ENCODE data around the gene JAK1.

JAK1 gene

DNA sequence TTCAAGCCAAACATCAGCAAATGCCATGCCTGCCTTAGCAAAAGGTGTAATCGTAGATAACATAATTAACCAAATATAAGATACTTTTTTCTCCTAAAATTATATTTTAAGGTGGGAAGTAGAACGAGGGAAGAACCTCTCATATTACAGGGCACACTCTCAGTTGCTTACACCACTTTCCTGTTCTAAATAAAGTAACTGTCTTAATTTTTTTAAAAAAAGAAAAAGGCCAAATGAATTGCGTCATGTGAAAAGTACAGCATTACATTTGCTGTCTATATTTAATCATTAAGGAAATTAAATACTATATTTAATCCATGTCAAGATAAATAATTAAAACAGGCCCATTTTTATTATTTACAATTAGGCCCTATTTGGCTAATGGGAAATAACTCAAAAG, 23.7 kb downstream of the JAK1 start:
- Mint-ChIP-seq H3K4me3 (no peak overlapping the region), H3K4me1 (peaks cover 26% of the 10 kb centered on the region), H3K27ac (no peak overlapping the region)

DNA sequence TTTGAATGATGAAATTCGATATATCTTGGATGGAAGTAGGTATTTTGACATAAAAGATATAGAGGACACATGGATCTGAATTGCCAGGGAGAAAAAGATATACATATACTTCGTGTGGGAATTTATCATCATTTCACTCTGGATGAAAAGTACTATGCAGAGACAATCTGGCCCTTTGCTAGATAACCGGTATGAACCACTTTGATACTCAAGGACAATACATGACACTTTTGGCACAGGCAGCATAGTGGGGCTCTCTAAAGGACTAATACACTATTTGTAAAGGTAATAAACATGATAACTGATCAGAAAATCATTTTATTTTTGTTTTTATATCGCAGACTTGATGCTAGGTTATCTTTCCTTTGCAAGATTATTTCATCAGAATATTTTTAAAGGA, 24.2 kb downstream of the JAK1 start:
- Mint-ChIP-seq H3K4me3 (no peak overlapping the region), H3K27ac (no peak overlapping the region), H3K27me3 (ENCODE audit: low read depth) (no peaks in the 10 kb centered on the region), H3K9me3 (no peaks in the 10 kb centered on the region), H3K36me3 (ENCODE audit: low read depth) (no peaks in the 10 kb centered on the region), H3K4me1 (peaks cover 24% of the 10 kb centered on the region)
- TF ChIP-seq, protein P1, sequence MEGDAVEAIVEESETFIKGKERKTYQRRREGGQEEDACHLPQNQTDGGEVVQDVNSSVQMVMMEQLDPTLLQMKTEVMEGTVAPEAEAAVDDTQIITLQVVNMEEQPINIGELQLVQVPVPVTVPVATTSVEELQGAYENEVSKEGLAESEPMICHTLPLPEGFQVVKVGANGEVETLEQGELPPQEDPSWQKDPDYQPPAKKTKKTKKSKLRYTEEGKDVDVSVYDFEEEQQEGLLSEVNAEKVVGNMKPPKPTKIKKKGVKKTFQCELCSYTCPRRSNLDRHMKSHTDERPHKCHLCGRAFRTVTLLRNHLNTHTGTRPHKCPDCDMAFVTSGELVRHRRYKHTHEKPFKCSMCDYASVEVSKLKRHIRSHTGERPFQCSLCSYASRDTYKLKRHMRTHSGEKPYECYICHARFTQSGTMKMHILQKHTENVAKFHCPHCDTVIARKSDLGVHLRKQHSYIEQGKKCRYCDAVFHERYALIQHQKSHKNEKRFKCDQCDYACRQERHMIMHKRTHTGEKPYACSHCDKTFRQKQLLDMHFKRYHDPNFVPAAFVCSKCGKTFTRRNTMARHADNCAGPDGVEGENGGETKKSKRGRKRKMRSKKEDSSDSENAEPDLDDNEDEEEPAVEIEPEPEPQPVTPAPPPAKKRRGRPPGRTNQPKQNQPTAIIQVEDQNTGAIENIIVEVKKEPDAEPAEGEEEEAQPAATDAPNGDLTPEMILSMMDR (IDR thresholded peaks at IDR 0.05; ENCODE audit: unreplicated experiment in 3 of 3), result no peak

More for the DNA sequence above, 23.7 kb downstream of the JAK1 start:
- Mint-ChIP-seq H3K9me3 (no peaks in the 10 kb centered on the region), H3K27me3 (ENCODE audit: low read depth) (no peaks in the 10 kb centered on the region), H3K36me3 (ENCODE audit: low read depth) (no peaks in the 10 kb centered on the region)
- TF ChIP-seq, protein P1 (IDR thresholded peaks at IDR 0.05; ENCODE audit: unreplicated experiment in 3 of 3), result no peak

DNA sequence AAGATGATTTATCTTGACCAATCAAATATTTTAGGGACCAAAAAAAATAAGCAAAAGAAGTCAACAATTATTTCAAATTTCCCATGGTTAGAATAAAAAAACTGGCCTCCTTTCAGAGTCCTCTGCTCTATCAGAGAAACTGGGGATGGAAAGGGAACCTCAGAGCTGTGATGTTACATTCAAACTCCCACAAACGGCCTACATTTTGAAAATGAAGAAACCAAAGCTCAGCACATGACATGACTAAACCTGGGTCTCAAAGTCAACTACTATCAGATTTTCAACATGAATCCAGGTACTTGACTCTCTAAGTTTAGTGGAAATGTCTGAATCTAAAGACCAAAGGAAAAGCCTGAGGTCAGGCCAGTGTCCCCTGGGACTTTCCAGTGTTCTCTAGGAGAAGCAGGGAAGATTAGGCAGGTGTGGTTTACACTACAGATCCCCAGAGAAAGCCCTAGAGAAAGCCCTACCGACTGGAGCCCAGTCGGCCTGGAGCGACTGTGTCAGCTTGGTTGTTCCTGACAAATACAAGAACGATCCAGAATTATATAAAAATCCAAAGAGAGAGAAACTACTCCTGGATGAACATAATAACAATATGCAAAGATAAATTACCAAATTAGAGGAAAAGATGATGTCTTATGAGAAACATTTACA, 24.8 kb downstream of the JAK1 start:
- H3K27me3 Mint-ChIP-seq (ENCODE audit: low read depth), result no peaks in the 10 kb centered on the region
- H3K4me3 Mint-ChIP-seq, result no peak overlapping the region
- H3K27ac Mint-ChIP-seq, result no peak overlapping the region
- H3K36me3 Mint-ChIP-seq (ENCODE audit: low read depth), result no peaks in the 10 kb centered on the region
- no peaks in the 10 kb centered on the region for H3K9me3 Mint-ChIP-seq
- peaks cover 22% of the 10 kb centered on the region for H3K4me1 Mint-ChIP-seq
- TF ChIP-seq, protein P1 (IDR thresholded peaks at IDR 0.05; ENCODE audit: unreplicated experiment in 3 of 3), result no peak

DNA sequence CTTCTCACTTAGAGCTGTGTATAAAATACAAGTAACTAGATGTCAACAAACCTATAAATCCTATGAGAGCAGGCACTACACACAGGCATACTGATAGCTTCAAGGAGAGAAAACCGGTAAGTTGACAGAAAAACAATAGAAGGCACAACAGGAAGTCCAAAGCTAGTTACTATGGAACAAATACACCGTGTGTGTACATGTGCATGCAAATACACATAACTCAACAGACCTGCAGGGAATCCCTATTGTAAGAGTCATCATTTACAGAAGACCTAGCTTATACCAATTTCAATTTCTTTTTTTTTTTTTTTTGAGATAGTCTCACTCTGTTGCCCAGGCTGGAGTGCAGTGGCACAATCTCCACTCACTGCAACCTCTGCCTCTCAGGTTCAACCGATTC, 26.3 kb downstream of the JAK1 start:
- TF ChIP-seq, protein P1 (IDR thresholded peaks at IDR 0.05; ENCODE audit: unreplicated experiment in 3 of 3), result no peak
- Mint-ChIP-seq H3K4me1 (peaks cover 19% of the 10 kb centered on the region), H3K9me3 (no peaks in the 10 kb centered on the region), H3K27ac (no peak overlapping the region), H3K36me3 (ENCODE audit: low read depth) (no peaks in the 10 kb centered on the region), H3K27me3 (ENCODE audit: low read depth) (no peaks in the 10 kb centered on the region), H3K4me3 (no peak overlapping the region)

DNA sequence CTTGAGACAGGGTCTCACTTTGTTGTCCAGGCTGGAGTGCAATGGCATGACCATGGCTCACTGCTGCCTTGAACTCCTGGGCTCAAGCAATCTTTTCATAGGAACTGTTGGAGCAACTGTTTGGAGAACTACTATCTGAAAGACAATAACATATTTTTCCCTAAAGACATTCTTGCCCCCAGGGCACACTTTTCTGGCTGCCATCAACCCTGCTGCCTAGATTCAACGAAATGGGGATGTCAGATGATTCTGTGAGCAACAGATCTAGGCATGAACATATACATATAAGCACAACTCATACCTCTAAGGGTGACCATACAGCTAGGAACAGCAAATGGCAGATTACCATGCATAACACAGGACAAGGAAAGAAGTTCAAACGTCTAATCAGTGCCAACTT, 27.4 kb downstream of the JAK1 start:
- TF ChIP-seq, protein P1 (IDR thresholded peaks at IDR 0.05; ENCODE audit: unreplicated experiment in 3 of 3), result no peak

DNA sequence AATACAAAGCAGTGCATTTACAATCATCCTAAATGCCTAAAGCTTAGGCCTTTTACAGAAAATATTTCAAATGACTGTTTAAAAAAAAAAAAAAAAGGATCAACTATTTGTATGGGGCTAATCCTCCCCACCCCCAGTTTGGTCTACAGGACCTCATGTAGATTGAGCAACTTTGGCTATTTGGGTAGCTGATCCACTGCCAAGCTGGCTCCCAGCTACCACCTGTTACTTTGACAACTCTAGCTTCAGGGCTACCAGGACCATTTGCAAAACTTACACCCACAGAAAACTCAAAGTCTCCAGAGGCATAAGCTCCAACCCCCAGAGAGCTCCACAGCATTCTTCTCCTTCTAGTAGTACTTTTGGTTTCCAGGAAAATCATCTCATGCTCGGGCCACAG, 29.4 kb downstream of the JAK1 start:
- no peak overlapping the region for H3K4me3 Mint-ChIP-seq
- TF ChIP-seq, protein P1 (IDR thresholded peaks at IDR 0.05; ENCODE audit: unreplicated experiment in 3 of 3), result no peak
- H3K4me1 Mint-ChIP-seq, result peaks cover 35% of the 10 kb centered on the region
- H3K27me3 Mint-ChIP-seq (ENCODE audit: low read depth), result no peaks in the 10 kb centered on the region
- no peaks in the 10 kb centered on the region for H3K9me3 Mint-ChIP-seq
- H3K36me3 Mint-ChIP-seq (ENCODE audit: low read depth), result no peaks in the 10 kb centered on the region
- H3K27ac Mint-ChIP-seq, result no peak overlapping the region

More for the DNA sequence above, 27.4 kb downstream of the JAK1 start:
- H3K9me3 Mint-ChIP-seq, result no peaks in the 10 kb centered on the region
- H3K27ac Mint-ChIP-seq, result no peak overlapping the region
- H3K4me1 Mint-ChIP-seq, result peaks cover 29% of the 10 kb centered on the region
- H3K36me3 Mint-ChIP-seq (ENCODE audit: low read depth), result no peaks in the 10 kb centered on the region
- no peaks in the 10 kb centered on the region for H3K27me3 Mint-ChIP-seq (ENCODE audit: low read depth)
- H3K4me3 Mint-ChIP-seq, result no peak overlapping the region
